Skeletal muscle satellite cell (primary cell): Measurements from ENCODE around the gene DDR2.

Experiments used
- H3K27me3 ChIP-seq: 2 replicates; pipeline ENCODE4 v1.7.0; 2013; ENCODE audit warnings: low read length; ENCODE audit not compliant: control insufficient read depth, insufficient read depth
- H3K36me3 ChIP-seq: 2 replicates; pipeline ENCODE4 v1.7.0; 2013; ENCODE audit warnings: mild to moderate bottlenecking, control low read depth, low read length; ENCODE audit not compliant: insufficient read depth
- H3K4me1 ChIP-seq: 2 replicates; pipeline ENCODE4 v1.7.0; 2013; ENCODE audit warnings: low read length; ENCODE audit not compliant: control insufficient read depth, insufficient read depth
- H3K4me2 ChIP-seq: 2 replicates; pipeline ENCODE4 v1.7.0; 2013; ENCODE audit warnings: mild to moderate bottlenecking, low read length
- H3K4me3 ChIP-seq: 2 replicates; pipeline ENCODE4 v1.7.0; 2013; ENCODE audit warnings: low read length
- H3K9ac ChIP-seq: 2 replicates; pipeline ENCODE4 v1.7.0; 2013; ENCODE audit warnings: mild to moderate bottlenecking, low read depth, low read length, moderate library complexity
- H3K9me3 ChIP-seq: replicated peaks from 2 replicates; pipeline ENCODE4 v1.7.0; 2013; ENCODE audit warnings: mild to moderate bottlenecking, control low read depth, low read length

The DDR2 gene

DNA sequence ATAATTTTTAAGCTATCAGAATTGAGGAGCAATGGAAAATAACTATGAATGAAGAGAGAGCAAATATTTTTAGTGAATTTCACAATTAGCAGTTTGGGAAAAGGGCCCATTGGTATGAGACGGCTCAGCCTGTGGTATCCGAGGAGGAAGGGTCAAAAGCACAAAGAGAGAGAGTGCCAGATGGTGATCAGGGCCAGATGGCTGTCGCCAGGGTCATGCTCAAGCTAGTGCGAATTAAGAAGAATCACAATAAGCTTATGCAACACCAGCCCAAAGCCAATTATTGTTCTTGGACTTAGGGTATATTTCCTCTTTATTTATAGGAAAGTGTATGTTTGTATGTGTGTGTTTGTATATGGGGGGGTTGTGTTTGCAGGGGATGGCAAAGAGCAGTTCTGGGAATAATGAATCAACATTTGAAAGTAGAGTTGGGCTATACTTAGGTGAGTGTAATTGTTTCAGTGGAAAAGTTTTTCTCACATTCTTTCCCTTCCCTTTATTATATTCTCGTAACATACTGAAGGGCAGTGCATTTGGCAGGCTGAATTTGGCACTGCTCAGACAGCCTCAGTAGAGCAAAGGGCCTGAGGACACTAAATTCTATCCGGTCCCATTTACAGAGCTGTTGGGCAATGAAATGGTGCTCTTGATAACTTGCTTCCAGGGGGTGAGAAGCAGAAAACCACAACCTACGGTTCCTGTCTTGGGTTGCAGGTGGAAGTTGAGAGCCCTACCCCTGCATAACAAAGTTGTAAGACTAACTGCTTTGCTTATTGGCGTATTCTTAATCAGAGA, 19.5 kb upstream of the DDR2 start:
- Histone ChIP-seq H3K27me3 (no peaks in the 10 kb centered on the region), H3K36me3 (peaks cover 14% of the 10 kb centered on the region), H3K9ac (peak overlapping the region; percentile 21), H3K9me3 (peaks cover 10% of the 10 kb centered on the region), H3K4me3 (no peak overlapping the region), H3K4me2 (no peak overlapping the region), H3K4me1 (peaks cover 15% of the 10 kb centered on the region)

DNA sequence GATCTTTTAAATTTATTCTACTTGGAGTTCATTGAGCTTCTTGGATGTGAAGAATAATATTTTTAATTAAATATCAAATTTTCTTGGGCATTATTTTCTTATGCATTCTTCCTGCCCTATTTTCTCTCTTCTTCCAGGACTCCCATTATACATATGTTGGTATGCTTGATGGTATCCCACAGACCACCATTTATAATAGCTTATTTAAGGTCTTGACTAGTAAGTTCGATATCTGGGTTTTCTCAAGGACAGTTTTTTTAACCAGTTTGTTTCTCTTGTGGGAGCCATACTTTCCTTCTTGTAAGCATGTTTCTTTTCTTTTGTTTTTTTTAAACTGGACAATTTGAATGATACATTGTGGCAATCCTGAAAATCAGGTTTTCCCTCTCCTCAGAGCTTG, 15.4 kb upstream of the DDR2 start:
- Histone ChIP-seq H3K4me1 (peaks cover 15% of the 10 kb centered on the region), H3K4me3 (no peak overlapping the region), H3K4me2 (no peak overlapping the region), H3K27me3 (no peaks in the 10 kb centered on the region), H3K9me3 (peaks cover 11% of the 10 kb centered on the region), H3K36me3 (peaks cover 6% of the 10 kb centered on the region), H3K9ac (no peak overlapping the region)

DNA sequence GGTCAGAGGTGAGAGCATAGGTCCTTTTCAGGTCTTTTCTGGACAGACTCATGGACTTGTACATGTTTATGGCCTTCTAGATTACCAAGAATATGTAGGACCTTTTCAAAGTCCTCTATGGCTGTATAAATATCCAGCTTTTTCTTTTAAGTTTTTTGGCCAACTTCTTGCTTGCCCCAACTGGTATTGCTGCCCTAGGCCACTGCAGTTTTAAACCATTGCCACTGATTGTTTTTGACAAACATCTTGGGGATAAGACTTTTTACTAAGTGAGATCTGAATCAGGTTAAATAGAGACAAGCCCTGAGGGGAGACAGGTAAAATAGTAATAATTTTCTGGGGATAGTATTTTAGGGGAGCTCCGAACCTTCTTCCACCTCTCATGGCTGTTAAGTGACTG, 14.8 kb upstream of the DDR2 start:
- Histone ChIP-seq H3K9ac (no peak overlapping the region), H3K4me3 (no peak overlapping the region), H3K27me3 (no peaks in the 10 kb centered on the region), H3K36me3 (peaks cover 6% of the 10 kb centered on the region), H3K4me2 (no peak overlapping the region), H3K9me3 (peaks cover 11% of the 10 kb centered on the region), H3K4me1 (peaks cover 11% of the 10 kb centered on the region)

DNA sequence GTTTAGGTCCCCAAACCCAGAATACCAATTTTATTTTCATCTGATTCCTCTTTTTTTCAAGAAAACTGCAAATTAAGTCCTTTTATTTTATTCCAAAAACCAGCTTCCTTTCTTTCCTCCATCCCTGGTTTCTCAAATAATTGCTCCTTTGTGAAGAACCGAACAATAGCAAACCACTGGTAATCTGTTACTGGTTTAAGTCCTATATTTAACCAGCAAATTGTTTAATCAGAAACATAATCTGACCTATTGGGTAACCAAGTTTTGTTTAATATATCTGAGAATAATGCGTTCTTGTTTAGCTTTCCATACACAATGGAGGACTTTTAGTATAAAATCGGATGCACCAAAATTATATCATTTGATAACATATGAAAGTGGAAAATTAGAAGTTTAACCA, 13.2 kb upstream of the DDR2 start:
- Histone ChIP-seq H3K4me2 (no peak overlapping the region), H3K36me3 (peaks cover 6% of the 10 kb centered on the region), H3K4me3 (no peak overlapping the region), H3K9ac (no peak overlapping the region), H3K4me1 (no peaks in the 10 kb centered on the region), H3K9me3 (peaks cover 11% of the 10 kb centered on the region), H3K27me3 (no peaks in the 10 kb centered on the region)

DNA sequence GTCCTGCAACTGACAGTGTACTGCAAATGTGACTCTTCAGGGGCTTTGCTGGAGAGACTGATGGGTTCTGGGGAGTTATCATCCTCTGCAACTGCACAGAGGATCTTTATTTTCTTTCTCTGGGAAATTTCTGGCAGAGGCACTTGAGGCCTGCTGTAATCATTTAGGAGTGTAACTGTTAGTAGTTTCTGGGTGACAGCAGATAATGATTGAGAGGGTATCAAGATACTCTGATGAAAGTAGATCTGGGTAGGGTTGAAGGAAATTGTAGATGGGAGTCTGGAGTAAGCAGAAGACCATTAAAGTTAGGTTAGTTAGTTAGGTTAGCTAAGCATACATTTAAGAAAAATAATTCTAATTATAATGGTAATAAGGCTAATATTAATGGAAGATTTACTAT, 11.0 kb upstream of the DDR2 start:
- Histone ChIP-seq H3K4me3 (no peak overlapping the region), H3K4me1 (peaks cover 2% of the 10 kb centered on the region), H3K9ac (no peak overlapping the region), H3K27me3 (no peaks in the 10 kb centered on the region), H3K36me3 (peaks cover 6% of the 10 kb centered on the region), H3K9me3 (peaks cover 11% of the 10 kb centered on the region), H3K4me2 (no peak overlapping the region)

DNA sequence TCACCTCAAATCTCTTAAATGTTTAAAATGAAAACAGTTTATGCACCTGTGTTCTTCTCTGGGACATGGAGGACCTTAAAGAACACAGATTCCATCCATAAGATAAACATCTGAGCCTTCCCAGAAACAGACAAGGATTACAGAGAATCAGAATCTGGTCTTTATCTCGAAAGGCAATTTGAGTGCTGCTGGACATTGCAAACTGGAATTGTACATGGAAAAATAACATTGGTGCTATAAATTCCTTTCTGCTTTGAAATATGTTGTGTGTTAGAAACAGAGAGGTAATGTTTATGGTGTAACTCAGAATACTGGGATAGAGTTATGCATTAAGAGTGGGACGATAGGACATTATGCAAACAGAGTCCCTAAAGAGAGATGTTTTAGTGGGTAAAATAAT, 6.6 kb upstream of the DDR2 start:
- H3K4me2 ChIP-seq = no peak overlapping the region
- no peak overlapping the region for H3K9ac ChIP-seq
- no peaks in the 10 kb centered on the region for H3K27me3 ChIP-seq
- H3K36me3 ChIP-seq = no peaks in the 10 kb centered on the region
- no peaks in the 10 kb centered on the region for H3K9me3 ChIP-seq
- peaks cover 34% of the 10 kb centered on the region for H3K4me1 ChIP-seq
- H3K4me3 ChIP-seq = no peak overlapping the region

DNA sequence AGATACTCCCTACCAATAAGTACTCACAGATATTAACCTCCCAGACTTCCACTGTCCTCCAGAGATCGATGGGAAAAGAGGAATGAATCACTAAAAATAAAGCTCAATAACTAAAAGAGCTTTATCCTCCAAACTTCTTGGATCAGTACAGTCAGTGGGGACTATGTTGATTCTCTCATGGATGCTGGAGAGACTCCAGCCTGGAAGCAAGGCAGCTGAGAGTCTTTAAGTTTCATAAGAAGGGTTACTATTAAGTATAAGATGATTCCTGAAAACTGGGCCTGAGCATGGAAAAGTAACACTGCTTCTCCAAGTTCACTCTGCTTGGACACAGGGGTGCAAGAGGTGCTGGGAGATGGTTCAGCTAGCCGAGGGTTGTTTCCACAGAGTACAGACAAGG, 6.2 kb upstream of the DDR2 start:
- Histone ChIP-seq H3K36me3 (no peaks in the 10 kb centered on the region), H3K4me2 (peak overlapping the region; percentile 67), H3K9ac (peak overlapping the region; percentile 55), H3K4me1 (peaks cover 38% of the 10 kb centered on the region), H3K27me3 (no peaks in the 10 kb centered on the region), H3K9me3 (no peaks in the 10 kb centered on the region), H3K4me3 (no peak overlapping the region)

DNA sequence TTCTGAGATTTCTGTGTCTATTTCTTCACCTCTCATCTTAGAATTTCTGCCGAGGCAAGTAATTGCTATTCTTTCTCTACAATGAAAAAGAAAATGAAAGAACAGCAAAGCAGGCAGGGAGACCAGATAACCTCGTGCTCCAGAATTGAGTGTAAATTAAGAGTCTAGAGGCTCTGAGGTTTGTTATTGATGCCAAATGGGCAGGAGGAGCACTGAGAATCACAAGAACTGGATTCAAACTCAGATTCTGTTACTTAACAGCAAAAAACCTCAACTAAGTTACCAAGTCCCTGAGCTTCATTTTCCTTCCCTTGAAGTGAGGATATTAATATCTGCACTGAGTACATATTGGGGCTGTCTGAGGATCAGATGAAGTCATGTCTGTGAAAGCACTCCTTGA, 5.5 kb upstream of the DDR2 start:
- Histone ChIP-seq H3K4me1 (peaks cover 45% of the 10 kb centered on the region), H3K4me2 (peak overlapping the region; percentile 67), H3K9me3 (no peaks in the 10 kb centered on the region), H3K27me3 (no peaks in the 10 kb centered on the region), H3K4me3 (no peak overlapping the region), H3K36me3 (no peaks in the 10 kb centered on the region), H3K9ac (peak overlapping the region; percentile 55)

DNA sequence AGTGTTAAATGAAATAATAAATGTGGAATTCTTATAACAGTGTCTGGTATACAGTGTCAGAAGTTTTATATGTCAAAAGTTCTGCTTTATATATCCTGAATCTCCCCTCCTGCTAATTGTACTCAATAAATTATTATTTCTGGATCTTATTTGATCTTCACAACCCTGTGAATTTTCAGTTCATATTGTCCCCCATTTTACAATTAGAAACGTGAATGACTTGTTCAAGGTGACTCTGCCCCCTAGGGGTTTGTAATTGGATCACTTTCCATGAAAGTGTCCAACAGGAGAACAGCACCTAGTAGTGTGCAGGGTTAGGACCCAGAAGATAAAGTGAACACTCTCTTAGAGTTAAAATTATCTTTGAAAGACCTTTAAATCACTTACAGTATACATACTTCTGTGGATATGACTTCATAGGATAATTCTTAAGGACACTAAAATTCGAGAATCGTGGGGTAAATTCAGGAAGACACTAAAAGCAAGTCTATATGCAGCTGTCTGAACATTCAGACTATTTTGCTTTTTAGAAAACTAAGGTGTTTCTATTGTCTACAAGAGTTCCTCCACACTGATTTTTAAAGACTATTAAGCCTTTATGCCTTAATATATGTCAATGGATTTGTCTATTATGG, 4.5 kb upstream of the DDR2 start:
- no peaks in the 10 kb centered on the region for H3K9me3 ChIP-seq
- H3K36me3 ChIP-seq = no peaks in the 10 kb centered on the region
- no peak overlapping the region for H3K4me3 ChIP-seq
- H3K4me1 ChIP-seq = peaks cover 49% of the 10 kb centered on the region
- no peak overlapping the region for H3K4me2 ChIP-seq
- H3K9ac ChIP-seq = no peak overlapping the region
- no peaks in the 10 kb centered on the region for H3K27me3 ChIP-seq

DNA sequence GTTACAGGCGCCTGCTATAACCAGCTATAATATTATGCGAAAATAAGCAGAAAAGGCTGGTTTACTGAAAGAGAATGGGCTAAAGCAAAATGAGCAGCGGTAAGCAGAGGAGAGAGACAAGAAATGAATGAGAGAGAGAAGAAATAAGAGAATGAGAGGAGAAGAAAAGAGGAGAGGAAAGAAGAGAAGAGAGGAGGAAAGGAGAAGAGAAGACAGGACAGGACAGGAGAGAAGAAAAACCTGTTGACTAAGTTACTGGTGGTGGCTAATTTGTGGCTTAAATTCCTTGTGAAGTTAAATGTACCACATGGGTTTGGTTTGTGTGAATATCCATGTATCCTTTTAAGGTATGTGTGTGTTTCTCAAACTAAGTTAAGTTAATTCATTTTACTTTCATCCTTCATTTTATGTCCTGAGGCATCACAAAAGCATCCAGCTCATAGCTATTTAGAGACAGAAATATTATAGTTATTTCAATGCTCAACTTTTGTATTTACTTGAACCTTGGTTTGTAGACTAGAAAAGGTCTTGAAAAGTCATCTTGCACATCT, 3.1 kb upstream of the DDR2 start:
- H3K4me1 ChIP-seq = peaks cover 51% of the 10 kb centered on the region
- H3K36me3 ChIP-seq = no peaks in the 10 kb centered on the region
- peak overlapping the region; percentile 34 for H3K9ac ChIP-seq
- H3K9me3 ChIP-seq = no peaks in the 10 kb centered on the region
- H3K4me3 ChIP-seq = no peak overlapping the region
- no peaks in the 10 kb centered on the region for H3K27me3 ChIP-seq
- peak overlapping the region; percentile 92 for H3K4me2 ChIP-seq

DNA sequence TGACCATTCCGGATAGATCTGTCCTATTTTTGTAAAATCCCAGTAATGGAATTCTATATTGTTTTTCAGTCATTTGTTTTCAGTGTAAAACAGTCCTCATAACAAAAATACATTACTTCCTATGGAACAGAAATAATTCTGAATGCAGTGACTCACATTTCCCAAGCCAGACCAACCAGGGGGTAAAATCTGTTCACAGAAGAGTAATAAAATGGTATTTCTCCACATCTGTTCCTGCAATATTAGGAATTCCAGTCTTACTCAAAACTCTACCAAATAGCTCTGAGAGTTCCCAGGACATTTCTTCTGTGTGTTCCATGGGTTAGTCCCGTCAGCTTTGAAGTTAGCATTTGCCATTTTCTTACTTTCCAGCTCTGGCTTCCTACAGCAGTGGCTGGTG, 2.6 kb upstream of the DDR2 start:
- Histone ChIP-seq H3K9me3 (no peaks in the 10 kb centered on the region), H3K9ac (peak overlapping the region; percentile 89), H3K27me3 (no peaks in the 10 kb centered on the region), H3K4me3 (peak overlapping the region; percentile 13), H3K36me3 (no peaks in the 10 kb centered on the region), H3K4me1 (peaks cover 56% of the 10 kb centered on the region), H3K4me2 (peak overlapping the region; percentile 92)
